ENCODE data around the gene TTC7B.

- no peak for TF ChIP-seq TCF7L2 (IDR thresholded peaks at IDR 0.05; ENCODE audit: borderline replicate concordance, extremely low read depth, insufficient read depth, insufficient read length)
- TF ChIP-seq EZH2 (IDR thresholded peaks at IDR 0.05) = no peak
- no peak for TF ChIP-seq CTCF (IDR thresholded peaks at IDR 0.05 in 2 of 3, conservative IDR thresholded peaks at IDR 0.05 in 1 of 3; ENCODE audit: borderline replicate concordance in 1 of 3, insufficient read depth in 1 of 3, low read depth in 2 of 3, low read length in 2 of 3)
- TF ChIP-seq POLR2AphosphoS5 (IDR thresholded peaks at IDR 0.05; ENCODE audit: low read depth, low read length) = no peak
- TF ChIP-seq POLR2A (IDR thresholded peaks at IDR 0.05; ENCODE audit: borderline replicate concordance, extremely low read depth, insufficient read depth, insufficient read length) = no peak
Observed at GRCh38 chr14:90603841-90604240, 212.4 kb downstream of the TTC7B start.
